Measurements from ENCODE around the gene BABAM1. TPM values are rescaled to one million over a fixed set of nuclear protein-coding genes. Genes with fewer than 3 reads are reported as not detected.
A peak's percentile ranks its signal among the peaks of the same experiment; 100 is the strongest.

Gene BABAM1
- polyA plus RNA-seq, 1 experiment, result 122 TPM

GRCh38 chr19:17235300-17235970, 31.8 kb upstream of the BABAM1 start:
- peak overlapping the region; percentile 48 for H3K4me3 ChIP-seq (ENCODE audit: low read depth, low read length)
- ChIA-PET POLR2A (no interaction called here), CTCF (interaction anchor here (0.6 to 1.7 kb wide), 8 partner anchors 9 to 47 kb away, joined by 3 to 14 read pairs (median 4); partner anchors contain the start of gene OCEL1)
- H3K27me3 ChIP-seq (ENCODE audit: control insufficient read depth, insufficient read depth, low read length), result no peaks in the 10 kb centered on the region
- peaks cover 30% of the 10 kb centered on the region for H3K36me3 ChIP-seq (ENCODE audit: control insufficient read depth, insufficient read depth, low read length)
- peak; percentile 44 for TF ChIP-seq CTCF (IDR thresholded peaks at IDR 0.05; ENCODE audit: insufficient read depth, low read depth, low read length)
- no peak for DNase-seq (ENCODE audit: low read depth)

- Histone ChIP-seq H3K4me3 (ENCODE audit: low read depth, low read length) (peak overlapping the region; percentile 48), H3K36me3 (ENCODE audit: control insufficient read depth, insufficient read depth, low read length) (peaks cover 27% of the 10 kb centered on the region), H3K27me3 (ENCODE audit: control insufficient read depth, insufficient read depth, low read length) (no peaks in the 10 kb centered on the region)
- ChIA-PET POLR2A (no interaction called here), CTCF (interaction anchor here (0.8 to 1.7 kb wide), 7 partner anchors 8 to 47 kb away, joined by 3 to 14 read pairs (median 5); partner anchors contain the start of gene OCEL1)
- DNase-seq (ENCODE audit: low read depth), result no peak
- no peak for TF ChIP-seq CTCF (IDR thresholded peaks at IDR 0.05; ENCODE audit: insufficient read depth, low read depth, low read length)
These were observed 31.1 kb upstream of the BABAM1 start for GRCh38 chr19:17235971-17236777.

- ChIA-PET POLR2A (no interaction called here), CTCF (interaction anchor here (1.5 kb wide), 1 partner anchor 46 kb away, joined by 5 read pairs; no protein-coding TSS in a partner anchor)
- Histone ChIP-seq H3K36me3 (ENCODE audit: control insufficient read depth, insufficient read depth, low read length) (peaks cover 23% of the 10 kb centered on the region), H3K27me3 (ENCODE audit: control insufficient read depth, insufficient read depth, low read length) (no peaks in the 10 kb centered on the region), H3K4me3 (ENCODE audit: low read depth, low read length) (no peak overlapping the region)
- no peak for DNase-seq (ENCODE audit: low read depth)
- TF ChIP-seq CTCF (IDR thresholded peaks at IDR 0.05; ENCODE audit: insufficient read depth, low read depth, low read length), result no peak
These were observed 30.3 kb upstream of the BABAM1 start for GRCh38 chr19:17236811-17237543.

GRCh38 chr19:17237747-17238706, 29.2 kb upstream of the BABAM1 start:
- no peaks in the 10 kb centered on the region for H3K27me3 ChIP-seq (ENCODE audit: control insufficient read depth, insufficient read depth, low read length)
- no peak overlapping the region for H3K4me3 ChIP-seq (ENCODE audit: low read depth, low read length)
- POLR2A ChIA-PET, result no interaction called here
- peaks cover 17% of the 10 kb centered on the region for H3K36me3 ChIP-seq (ENCODE audit: control insufficient read depth, insufficient read depth, low read length)
- no peak for TF ChIP-seq CTCF (IDR thresholded peaks at IDR 0.05; ENCODE audit: insufficient read depth, low read depth, low read length)
- CTCF ChIA-PET, result interaction anchor here (0.6 to 1.1 kb wide), 2 partner anchors 11 to 21 kb away, joined by 3 read pairs; no protein-coding TSS in a partner anchor
- DNase-seq (ENCODE audit: low read depth), result no peak
